GM10266 (cell line): ENCODE measurements around the gene PTK7.

Experiments
- DNase-seq: peaks from one replicate; pipeline ENCODE4 v3.0.0; 2012; ENCODE audit errors: extremely low spot score
- CTCF ChIP-seq: IDR thresholded peaks from 2 replicates; pipeline ENCODE4 v1.5.1; 2012; ENCODE audit warnings: mild to moderate bottlenecking, low read depth; ENCODE audit not compliant: control insufficient read depth, insufficient read depth; ENCODE audit errors: missing control alignments

Gene PTK7

DNA sequence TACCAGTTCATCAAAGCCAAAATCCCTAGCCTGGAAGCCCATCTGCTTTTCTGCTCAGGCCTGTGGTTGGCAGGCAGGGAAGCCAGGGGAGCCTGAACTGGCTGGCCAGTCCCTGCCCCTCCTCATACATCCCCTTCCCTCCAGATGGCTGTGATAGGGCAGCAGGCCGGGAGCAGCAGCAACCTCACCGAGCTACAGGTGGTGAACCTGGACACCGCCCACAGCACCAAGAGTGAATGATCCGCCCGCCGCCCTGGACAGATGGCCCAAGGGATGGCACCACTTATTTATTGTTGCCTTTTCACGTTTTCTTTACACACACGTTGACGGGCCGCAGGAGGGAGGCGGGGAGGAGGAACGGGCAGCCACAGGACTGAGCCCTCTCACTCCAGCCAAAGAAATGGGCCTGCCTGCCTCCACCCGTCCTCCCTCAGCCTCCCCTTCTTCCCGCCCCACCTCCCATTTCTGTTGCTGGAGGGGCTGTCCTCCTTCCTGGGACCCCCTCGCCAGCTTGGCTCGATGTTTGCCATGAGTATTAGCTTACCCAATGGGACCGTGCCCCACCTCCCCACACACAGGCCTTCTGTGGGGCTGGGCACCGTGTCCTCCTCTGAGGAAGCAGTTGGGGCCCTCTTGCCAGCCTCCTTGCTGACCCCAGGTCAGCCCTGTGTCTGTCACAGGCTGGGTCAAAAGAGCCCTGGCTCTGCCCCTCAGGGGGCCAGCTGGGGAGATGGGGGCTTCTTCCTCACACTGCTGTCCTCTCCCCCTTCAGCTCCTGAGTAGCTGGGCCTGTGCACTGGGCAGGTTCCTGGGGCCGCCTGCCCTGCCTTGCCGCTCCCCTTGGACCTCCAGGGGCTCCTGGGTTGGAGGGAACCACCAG, 103.1 kb downstream of the PTK7 start:
- TF ChIP-seq CTCF, result no peak
- DNase-seq, result no peak

DNA sequence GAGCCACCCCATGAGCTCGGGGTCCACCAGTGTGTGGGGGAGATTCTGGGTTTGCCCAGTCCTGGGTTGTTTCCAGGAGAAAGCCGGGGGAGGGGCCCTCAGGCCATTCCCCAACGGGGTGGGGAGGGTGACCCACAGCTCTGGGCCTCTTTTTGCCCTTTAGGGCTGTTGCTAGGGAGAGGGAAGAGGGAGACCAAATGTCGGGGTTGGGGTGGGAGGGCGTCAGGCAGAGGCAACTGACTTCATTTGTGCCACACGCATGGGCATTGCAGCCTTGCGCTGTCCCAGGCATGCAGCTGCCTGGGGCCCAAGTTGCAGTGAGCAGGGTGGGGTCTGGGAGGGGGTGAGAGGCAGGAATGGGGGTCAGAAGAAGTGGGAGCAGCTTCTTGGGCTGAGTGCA, 103.9 kb downstream of the PTK7 start:
- no peak for TF ChIP-seq CTCF
- no peak for DNase-seq

GRCh38 chr6:43180985-43181384, 104.9 kb downstream of the PTK7 start:
- DNase-seq, result no peak

GRCh38 chr6:43181621-43181941, 105.5 kb downstream of the PTK7 start:
- DNase-seq, result no peak

More at GRCh38 chr6:43180985-43181384, 104.9 kb downstream of the PTK7 start:
- no peak for TF ChIP-seq CTCF

DNA sequence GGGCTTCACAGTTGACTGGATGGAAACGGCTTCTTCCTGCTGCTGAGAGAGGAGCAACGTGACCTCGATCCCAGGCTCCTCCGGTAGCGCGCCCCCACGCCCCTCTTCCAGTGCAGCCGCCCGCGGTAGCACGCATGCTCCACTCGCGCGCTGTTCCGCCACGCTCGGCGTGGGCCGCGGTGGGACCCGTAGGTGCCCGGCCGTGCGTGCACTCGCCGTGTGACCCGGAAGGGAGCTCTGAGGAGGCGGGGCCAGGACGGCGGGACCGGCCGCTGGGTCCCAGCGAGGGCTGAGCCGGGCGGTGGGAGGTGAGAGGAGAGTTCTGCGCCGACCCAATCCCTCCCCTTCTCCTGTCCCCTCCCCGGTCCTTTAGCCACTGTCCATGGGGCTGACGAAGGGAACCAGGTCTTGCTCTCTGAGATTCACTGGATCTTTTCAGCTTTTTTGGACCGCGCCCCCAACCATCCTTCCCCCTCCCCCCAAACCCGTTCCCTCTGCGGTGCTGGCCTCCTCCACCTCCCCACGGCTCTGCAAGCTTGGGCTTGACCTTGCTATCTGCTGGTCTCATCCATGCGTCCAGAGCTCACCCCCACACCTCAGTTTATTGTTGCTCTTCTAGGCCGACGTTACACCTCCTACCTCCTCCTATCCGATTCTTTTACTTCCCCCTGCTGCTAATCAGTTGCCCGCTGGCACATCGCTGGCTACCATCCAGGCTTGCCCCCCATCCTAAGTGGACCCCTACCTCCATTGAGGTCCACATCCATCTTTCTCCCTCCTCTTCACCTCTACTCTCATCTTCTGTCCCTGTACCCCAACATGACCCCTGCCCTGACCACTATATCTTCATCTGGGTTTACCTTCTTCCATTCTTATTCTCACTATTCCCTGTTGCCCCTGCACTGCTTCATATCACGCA, 106.1 kb downstream of the PTK7 start, which contains the start of gene CUL9:
Gene CUL9, plus strand, starts transcription at position 255 of the 919 bp plus-strand sequence. CDS start 2,115 bp downstream, outside the sequence.
- no peak for TF ChIP-seq CTCF
- peak; percentile 88 for DNase-seq

More at GRCh38 chr6:43181621-43181941, 105.5 kb downstream of the PTK7 start:
- TF ChIP-seq CTCF, result no peak

DNA sequence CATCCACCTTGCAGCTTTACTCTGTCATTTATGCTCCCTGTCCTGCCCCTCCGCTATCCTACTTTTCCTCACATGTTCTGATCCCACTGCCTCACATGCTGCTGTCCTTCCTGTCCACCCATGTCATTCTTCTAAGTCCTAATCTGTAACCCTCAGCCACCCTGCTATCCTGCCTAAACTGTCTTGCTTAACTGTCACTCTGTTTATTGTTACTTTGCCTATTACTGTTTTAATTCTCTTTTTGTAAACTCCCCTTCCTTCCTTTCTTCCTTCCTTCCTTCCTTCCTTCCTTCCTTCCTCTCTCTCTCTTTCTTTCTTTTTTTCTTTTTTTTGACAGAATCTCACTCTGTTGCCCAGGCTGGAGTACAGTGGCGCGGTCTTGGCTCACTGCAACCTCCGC, 107.3 kb downstream of the PTK7 start:
- no peak for TF ChIP-seq CTCF
- no peak for DNase-seq
